ENCODE measurements around the gene GATC. TPM values are rescaled to one million over a fixed set of nuclear protein-coding genes. Genes with fewer than 3 reads are reported as not detected.
A peak's percentile ranks its signal among the peaks of the same experiment; 100 is the strongest.

Gene GATC, protein sequence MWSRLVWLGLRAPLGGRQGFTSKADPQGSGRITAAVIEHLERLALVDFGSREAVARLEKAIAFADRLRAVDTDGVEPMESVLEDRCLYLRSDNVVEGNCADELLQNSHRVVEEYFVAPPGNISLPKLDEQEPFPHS
- polyA plus RNA-seq = 10 to 100 TPM; 13.8 to 33.6 (median 18.2) TPM
- long read RNA-seq, donor 1, full-length matches to known transcripts = 25 of 419 reads
- long read RNA-seq, donor 1, partial matches to known transcripts = 67 of 419 reads
- long read RNA-seq, donor 1, other reads (novel, unspliced or antisense) = 327 of 419 reads
- long read RNA-seq, donor 2, full-length matches to known transcripts = 4 of 99 reads
- long read RNA-seq, donor 2, partial matches to known transcripts = 24 of 99 reads
- long read RNA-seq, donor 2, other reads (novel, unspliced or antisense) = 71 of 99 reads
- long read RNA-seq, donor 3, full-length matches to known transcripts = 9 of 9 reads
- long read RNA-seq, donor 3, partial matches to known transcripts = 0 of 9 reads
- long read RNA-seq, donor 3, other reads (novel, unspliced or antisense) = 0 of 9 reads
- long read RNA-seq, donor 4, partial matches to known transcripts = 0 of 11 reads
- long read RNA-seq, donor 4, other reads (novel, unspliced or antisense) = 9 of 11 reads
- long read RNA-seq, donor 5, full-length matches to known transcripts = 7 of 104 reads
- long read RNA-seq, donor 5, partial matches to known transcripts = 43 of 104 reads
- long read RNA-seq, donor 5, other reads (novel, unspliced or antisense) = 54 of 104 reads
- long read RNA-seq, donor 6, full-length matches to known transcripts = 9 of 204 reads
- long read RNA-seq, donor 6, partial matches to known transcripts = 32 of 204 reads
- long read RNA-seq, donor 6, other reads (novel, unspliced or antisense) = 163 of 204 reads
- long read RNA-seq, donor 7 = 0 reads
- long read RNA-seq, donor 8 = 0 reads
- long read RNA-seq, donor 9, full-length matches to known transcripts = 3 of 43 reads
- long read RNA-seq, donor 9, partial matches to known transcripts = 20 of 43 reads
- long read RNA-seq, donor 9, other reads (novel, unspliced or antisense) = 20 of 43 reads
- long read RNA-seq, donor 10, full-length matches to known transcripts = 8 of 8 reads
- long read RNA-seq, donor 10, partial matches to known transcripts = 0 of 8 reads
- long read RNA-seq, donor 10, other reads (novel, unspliced or antisense) = 0 of 8 reads

DNA sequence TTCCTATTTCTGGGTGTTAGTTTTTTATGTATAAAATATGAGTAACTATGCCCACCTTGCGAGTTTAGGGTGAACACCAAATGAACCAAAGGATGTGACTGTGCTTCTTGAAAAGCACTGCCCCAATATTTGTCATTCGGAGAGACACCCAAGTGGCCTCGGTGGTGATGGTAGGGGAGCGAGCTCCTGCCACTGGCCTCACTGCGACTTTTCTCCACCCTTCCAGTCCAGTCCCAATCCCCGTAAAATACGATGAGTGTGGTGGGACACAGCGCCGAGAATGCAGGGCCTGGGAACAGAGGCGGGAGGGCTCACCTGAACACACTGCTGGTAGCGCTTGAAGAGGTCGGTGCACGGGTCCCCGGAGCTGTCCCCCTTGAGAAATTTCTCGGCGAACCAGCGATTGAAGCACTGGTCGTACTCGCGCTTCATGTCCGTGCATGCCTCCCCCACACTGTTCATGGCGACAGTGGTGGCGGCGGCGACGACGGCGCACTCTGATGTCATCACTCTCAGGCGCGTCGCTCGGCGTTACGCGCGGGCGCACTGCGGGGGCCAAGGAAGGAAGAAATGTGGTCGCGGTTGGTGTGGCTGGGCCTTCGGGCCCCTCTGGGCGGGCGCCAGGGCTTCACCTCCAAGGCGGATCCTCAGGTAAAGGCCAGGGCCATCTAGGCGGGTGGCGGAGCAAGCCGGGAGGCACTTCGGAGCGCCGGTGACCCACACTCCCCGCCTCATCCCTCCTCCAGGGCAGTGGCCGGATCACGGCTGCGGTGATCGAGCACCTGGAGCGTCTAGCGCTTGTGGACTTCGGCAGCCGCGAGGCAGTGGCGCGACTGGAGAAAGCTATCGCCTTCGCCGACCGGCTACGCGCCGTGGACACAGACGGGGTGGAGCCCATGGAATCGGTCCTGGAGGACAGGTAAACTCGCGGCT, at the start of gene GATC, which contains the start of gene TRIAP1:
Gene GATC, plus strand, starts transcription at position 534 of the 933 bp plus-strand sequence. Its CDS starts 37 bp downstream, at position 571.
Gene TRIAP1, minus strand, starts transcription at position 474 of the 933 bp plus-strand sequence. Its CDS starts 12 bp downstream, at position 462.
- H3K27ac ChIP-seq (ENCODE audit: low read depth in 1 of 3, low read length in 2 of 3) = peak within 1 kb of the TSS; percentile 85 to 95 (median 86)
- peak; percentile 81 to 97 for DNase-seq
- FAIRE-seq = no peak
- no peaks in the 10 kb centered on the region for H3K27me3 ChIP-seq (ENCODE audit: control insufficient read depth in 3 of 3, insufficient read depth in 3 of 3, low read length in 3 of 3)
- peaks cover 0 to 15% (median 3%) of the 10 kb centered on the region in 3 donors for H3K4me1 ChIP-seq (ENCODE audit: control insufficient read depth in 3 of 3, insufficient read depth in 2 of 3, low read depth in 1 of 3, low read length in 2 of 3)
- no peaks in the 10 kb centered on the region for H3K9me3 ChIP-seq (ENCODE audit: control insufficient read depth in 2 of 2, insufficient read depth in 1 of 2, low read depth in 1 of 2, low read length in 1 of 2)
- H3K4me3 ChIP-seq (ENCODE audit: low read depth in 1 of 3, low read length in 3 of 3) = peak within 1 kb of the TSS; percentile 72 to 90 (median 75)
- 0 to 1% (median 0%) methylated on average over 56 to 73 of the region's 73 CpGs for WGBS, 3 donors
- peaks cover 0 to 42% (median 14%) of the 10 kb centered on the region in 3 donors for H3K36me3 ChIP-seq (ENCODE audit: control insufficient read depth in 3 of 3, insufficient read depth in 2 of 3, low read depth in 1 of 3, low read length in 3 of 3)

DNA sequence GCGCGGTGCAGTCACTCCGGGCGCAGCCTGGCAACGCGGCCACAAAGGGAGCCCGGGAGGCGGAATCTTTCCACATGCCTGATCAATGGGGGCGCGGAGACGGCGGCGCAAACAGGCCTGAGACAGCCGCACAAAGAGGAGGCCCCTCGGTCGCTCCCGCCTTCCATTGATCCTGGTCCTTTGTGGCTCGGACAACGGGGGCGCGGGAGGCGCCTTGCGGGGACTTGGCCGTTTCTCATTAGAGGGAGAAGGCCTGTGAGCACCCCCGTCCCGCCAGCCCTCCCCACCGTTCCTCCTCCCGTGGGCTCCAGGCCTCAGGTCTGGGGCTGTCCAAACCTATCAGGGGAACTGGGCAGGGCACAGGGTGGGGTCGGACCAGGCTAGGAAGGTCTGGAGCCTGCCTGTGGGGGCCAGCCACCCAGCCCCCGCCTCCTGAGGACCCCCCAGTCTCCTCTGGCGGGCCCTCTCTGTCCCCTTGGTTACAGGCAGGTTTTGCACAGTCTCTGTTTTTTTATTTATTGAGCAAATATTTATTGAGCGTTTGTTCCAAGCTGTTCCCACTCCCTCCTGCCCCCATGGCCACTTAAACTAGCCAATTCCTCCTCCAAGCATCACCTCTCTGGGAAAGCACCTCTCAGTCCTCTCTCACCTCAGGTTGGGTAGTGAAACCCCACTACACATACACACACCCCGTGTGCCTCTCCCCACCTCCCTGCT, 48.3 kb upstream of the GATC start:
- Histone ChIP-seq H3K4me3 (ENCODE audit: low read depth in 1 of 3, low read length in 3 of 3) (peak overlapping the region in 1 of 3 donors; percentile 22), H3K27ac (ENCODE audit: low read depth in 1 of 3, low read length in 2 of 3) (no peak overlapping the region), H3K9me3 (ENCODE audit: control insufficient read depth in 2 of 2, insufficient read depth in 1 of 2, low read depth in 1 of 2, low read length in 1 of 2) (no peaks in the 10 kb centered on the region), H3K4me1 (ENCODE audit: control insufficient read depth in 3 of 3, insufficient read depth in 2 of 3, low read depth in 1 of 3, low read length in 2 of 3) (peaks cover 0 to 4% (median 0%) of the 10 kb centered on the region in 3 donors), H3K36me3 (ENCODE audit: control insufficient read depth in 3 of 3, insufficient read depth in 2 of 3, low read depth in 1 of 3, low read length in 3 of 3) (no peaks in the 10 kb centered on the region), H3K27me3 (ENCODE audit: control insufficient read depth in 3 of 3, insufficient read depth in 3 of 3, low read length in 3 of 3) (peaks cover 0 to 6% (median 2%) of the 10 kb centered on the region in 3 donors)
- 62 to 76% (median 69%) methylated on average over 32 to 33 of the region's 33 CpGs for WGBS, 3 donors
- no peak for FAIRE-seq
- DNase-seq = no peak

DNA sequence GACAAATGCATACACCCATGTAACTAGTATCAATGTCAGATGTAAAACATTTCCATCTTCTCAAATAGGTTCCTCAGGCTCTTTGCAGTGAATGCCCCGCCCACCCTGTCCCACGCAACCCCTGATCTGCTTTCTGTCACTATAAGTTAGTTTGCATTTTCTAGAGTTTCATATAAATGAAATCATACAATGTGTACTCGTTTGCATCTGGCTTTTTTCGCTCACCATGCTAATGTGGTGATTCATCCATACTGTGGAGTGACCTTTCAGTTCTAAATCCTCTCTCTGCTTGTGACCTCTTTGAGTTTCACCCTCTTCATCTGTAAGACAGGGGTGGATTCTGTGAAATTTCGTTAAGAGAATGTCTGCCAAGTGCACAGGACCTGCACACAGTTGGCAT, 46.7 kb upstream of the GATC start:
- no peak for FAIRE-seq
- 60 to 73% (median 65%) methylated on average over 5 of the region's 5 CpGs for WGBS, 3 donors
- Histone ChIP-seq H3K4me1 (ENCODE audit: control insufficient read depth in 3 of 3, insufficient read depth in 2 of 3, low read depth in 1 of 3, low read length in 2 of 3) (peaks cover 0 to 4% (median 0%) of the 10 kb centered on the region in 3 donors), H3K4me3 (ENCODE audit: low read depth in 1 of 3, low read length in 3 of 3) (no peak overlapping the region), H3K27ac (ENCODE audit: low read depth in 1 of 3, low read length in 2 of 3) (no peak overlapping the region), H3K36me3 (ENCODE audit: control insufficient read depth in 3 of 3, insufficient read depth in 2 of 3, low read depth in 1 of 3, low read length in 3 of 3) (no peaks in the 10 kb centered on the region), H3K27me3 (ENCODE audit: control insufficient read depth in 3 of 3, insufficient read depth in 3 of 3, low read length in 3 of 3) (peaks cover 0 to 6% (median 4%) of the 10 kb centered on the region in 3 donors), H3K9me3 (ENCODE audit: control insufficient read depth in 2 of 2, insufficient read depth in 1 of 2, low read depth in 1 of 2, low read length in 1 of 2) (no peaks in the 10 kb centered on the region)
- no peak for DNase-seq

DNA sequence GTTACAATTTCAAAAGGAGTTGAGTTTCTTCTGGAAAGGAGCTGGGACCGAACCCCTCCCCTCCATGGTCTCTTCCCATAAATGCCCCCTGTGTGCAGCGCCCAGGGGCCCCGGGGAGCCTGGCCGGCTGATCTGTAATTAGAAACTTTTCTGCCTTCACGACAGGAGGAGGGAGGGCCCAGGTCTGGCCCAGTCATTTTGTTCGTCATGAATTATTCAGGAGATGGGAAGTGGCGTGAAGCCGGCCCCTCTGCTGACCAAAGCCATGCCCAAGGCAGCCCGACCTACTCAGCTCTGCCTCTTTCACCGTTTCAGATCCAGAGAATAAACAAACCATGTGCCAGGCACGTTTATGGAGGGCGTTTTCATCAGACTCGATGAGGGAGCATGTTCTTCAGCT, 44.0 kb upstream of the GATC start:
- H3K27me3 ChIP-seq (ENCODE audit: control insufficient read depth in 3 of 3, insufficient read depth in 3 of 3, low read length in 3 of 3) = peaks cover 0 to 6% (median 4%) of the 10 kb centered on the region in 3 donors
- no peak for DNase-seq
- H3K4me3 ChIP-seq (ENCODE audit: low read depth in 1 of 3, low read length in 3 of 3) = no peak overlapping the region
- H3K36me3 ChIP-seq (ENCODE audit: control insufficient read depth in 3 of 3, insufficient read depth in 2 of 3, low read depth in 1 of 3, low read length in 3 of 3) = no peaks in the 10 kb centered on the region
- no peaks in the 10 kb centered on the region for H3K9me3 ChIP-seq (ENCODE audit: control insufficient read depth in 2 of 2, insufficient read depth in 1 of 2, low read depth in 1 of 2, low read length in 1 of 2)
- no peak for FAIRE-seq
- peaks cover 0 to 4% (median 0%) of the 10 kb centered on the region in 3 donors for H3K4me1 ChIP-seq (ENCODE audit: control insufficient read depth in 3 of 3, insufficient read depth in 2 of 3, low read depth in 1 of 3, low read length in 2 of 3)
- no peak overlapping the region for H3K27ac ChIP-seq (ENCODE audit: low read depth in 1 of 3, low read length in 2 of 3)
- WGBS, 3 donors = 40 to 57% (median 52%) methylated on average over 13 of the region's 13 CpGs

DNA sequence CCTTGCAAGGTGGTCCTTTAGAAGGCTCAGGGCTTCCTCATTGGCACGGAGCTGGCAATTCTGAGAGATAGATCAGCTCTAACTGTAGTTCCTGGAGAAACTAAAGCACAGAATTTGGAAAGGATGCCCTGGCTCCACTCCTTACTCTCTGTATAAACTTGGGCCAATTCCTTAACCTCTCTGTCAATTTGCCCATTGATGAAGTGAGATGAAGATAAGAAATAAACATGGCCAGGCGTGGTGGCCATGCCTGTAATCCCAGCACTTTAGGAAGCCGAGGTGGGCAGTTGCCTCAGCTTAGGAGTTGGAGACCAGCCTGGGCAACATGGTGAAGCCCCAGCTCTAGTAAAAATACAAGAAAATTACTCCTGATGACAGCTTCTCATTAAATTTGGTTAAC, 42.4 kb upstream of the GATC start:
- no peak overlapping the region for H3K4me3 ChIP-seq (ENCODE audit: low read depth in 1 of 3, low read length in 3 of 3)
- 75 to 80% (median 76%) methylated on average over 3 of the region's 3 CpGs for WGBS, 3 donors
- FAIRE-seq (no peak), DNase-seq (no peak)
- H3K27ac ChIP-seq (ENCODE audit: low read depth in 1 of 3, low read length in 2 of 3) = no peak overlapping the region
- H3K27me3 ChIP-seq (ENCODE audit: control insufficient read depth in 3 of 3, insufficient read depth in 3 of 3, low read length in 3 of 3) = peaks cover 0 to 4% (median 0%) of the 10 kb centered on the region in 3 donors
- H3K4me1 ChIP-seq (ENCODE audit: control insufficient read depth in 3 of 3, insufficient read depth in 2 of 3, low read depth in 1 of 3, low read length in 2 of 3) = no peaks in the 10 kb centered on the region
- no peaks in the 10 kb centered on the region for H3K9me3 ChIP-seq (ENCODE audit: control insufficient read depth in 2 of 2, insufficient read depth in 1 of 2, low read depth in 1 of 2, low read length in 1 of 2)
- no peaks in the 10 kb centered on the region for H3K36me3 ChIP-seq (ENCODE audit: control insufficient read depth in 3 of 3, insufficient read depth in 2 of 3, low read depth in 1 of 3, low read length in 3 of 3)

DNA sequence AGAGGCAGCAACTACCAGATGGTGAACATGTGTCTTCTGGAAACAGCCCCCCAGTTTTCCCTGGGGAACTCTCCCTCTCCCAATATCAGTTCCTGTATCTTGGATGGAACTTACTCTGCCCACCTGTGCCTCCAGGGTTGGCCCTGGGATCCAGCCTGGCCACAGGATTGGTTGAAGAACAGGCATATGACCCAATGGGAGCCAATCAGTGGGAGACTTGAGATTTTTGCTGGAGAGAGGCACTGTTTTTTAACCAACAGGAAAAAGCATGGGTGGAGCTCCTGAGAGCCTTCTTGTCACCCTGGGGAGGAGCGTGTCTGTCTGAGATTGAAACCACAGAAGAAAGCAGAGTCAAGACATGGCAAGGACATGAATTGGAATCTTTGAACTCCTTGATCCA, 42.0 kb upstream of the GATC start:
- FAIRE-seq = no peak
- WGBS, 3 donors = 66 to 100% (median 80%) methylated on average over 1 of the region's 1 CpG
- Histone ChIP-seq H3K27ac (ENCODE audit: low read depth in 1 of 3, low read length in 2 of 3) (no peak overlapping the region), H3K9me3 (ENCODE audit: control insufficient read depth in 2 of 2, insufficient read depth in 1 of 2, low read depth in 1 of 2, low read length in 1 of 2) (no peaks in the 10 kb centered on the region), H3K4me1 (ENCODE audit: control insufficient read depth in 3 of 3, insufficient read depth in 2 of 3, low read depth in 1 of 3, low read length in 2 of 3) (no peaks in the 10 kb centered on the region), H3K27me3 (ENCODE audit: control insufficient read depth in 3 of 3, insufficient read depth in 3 of 3, low read length in 3 of 3) (peaks cover 0 to 4% (median 0%) of the 10 kb centered on the region in 3 donors), H3K36me3 (ENCODE audit: control insufficient read depth in 3 of 3, insufficient read depth in 2 of 3, low read depth in 1 of 3, low read length in 3 of 3) (no peaks in the 10 kb centered on the region), H3K4me3 (ENCODE audit: low read depth in 1 of 3, low read length in 3 of 3) (no peak overlapping the region)
- DNase-seq = no peak

DNA sequence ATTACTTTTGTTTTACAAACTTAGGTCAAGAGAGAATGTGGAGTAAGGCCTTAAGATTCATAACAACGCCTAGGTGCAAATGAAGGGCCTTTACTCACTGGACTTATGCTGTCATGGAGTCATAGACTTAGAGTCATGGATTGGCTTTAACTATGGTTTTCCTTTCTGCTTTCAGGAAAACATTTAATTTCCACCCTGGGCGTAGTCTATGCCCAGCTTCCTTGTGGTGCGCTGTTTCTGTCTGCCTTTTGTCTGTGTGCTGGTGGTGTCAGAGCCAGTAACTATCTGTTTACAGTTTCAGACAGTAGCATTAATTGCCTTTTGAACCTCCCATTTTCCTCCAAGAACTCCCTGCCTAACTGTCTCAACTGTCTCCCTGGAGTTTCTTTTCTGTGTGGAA, 40.2 kb upstream of the GATC start:
- Histone ChIP-seq H3K27me3 (ENCODE audit: control insufficient read depth in 3 of 3, insufficient read depth in 3 of 3, low read length in 3 of 3) (peaks cover 0 to 2% (median 0%) of the 10 kb centered on the region in 3 donors), H3K36me3 (ENCODE audit: control insufficient read depth in 3 of 3, insufficient read depth in 2 of 3, low read depth in 1 of 3, low read length in 3 of 3) (no peaks in the 10 kb centered on the region), H3K4me3 (ENCODE audit: low read depth in 1 of 3, low read length in 3 of 3) (no peak overlapping the region), H3K4me1 (ENCODE audit: control insufficient read depth in 3 of 3, insufficient read depth in 2 of 3, low read depth in 1 of 3, low read length in 2 of 3) (no peaks in the 10 kb centered on the region), H3K9me3 (ENCODE audit: control insufficient read depth in 2 of 2, insufficient read depth in 1 of 2, low read depth in 1 of 2, low read length in 1 of 2) (no peaks in the 10 kb centered on the region), H3K27ac (ENCODE audit: low read depth in 1 of 3, low read length in 2 of 3) (no peak overlapping the region)
- DNase-seq (no peak), FAIRE-seq (no peak)
- 63 to 85% (median 81%) methylated on average over 3 of the region's 3 CpGs for WGBS, 3 donors
